Lung (tissue), 12 donors: ENCODE results near the gene SLC44A5. TPM values are rescaled to one million over a fixed set of nuclear protein-coding genes. Genes with fewer than 3 reads are reported as not detected.

Experiments
- ATAC-seq: fragments of 200-7000 bp; cut with Tn5 transposase; one replicate; pipeline ENCODE4 v1.9.1; 2020; ENCODE audit warnings: moderate number of reproducible peaks; ENCODE audit not compliant: insufficient read depth, low FRiP score
- DNase-seq, 3 donors: peaks; one replicate each; pipeline ENCODE4 v3.0.0-alpha.2; 2013 to 2017
- H3K27ac ChIP-seq, 2 donors: one replicate each; pipeline ENCODE4 v1.5.1; 2013; ENCODE audit warnings: mild to moderate bottlenecking in 2 of 2, moderate library complexity in 2 of 2, control low read depth in 1 of 2, inconsistent platforms in 1 of 2, low read depth in 1 of 2, low read length in 1 of 2
- H3K27me3 ChIP-seq, 3 donors: one replicate each; pipeline ENCODE4 v1.5.1; 2013; ENCODE audit warnings: low read length in 2 of 3; ENCODE audit not compliant: control insufficient read depth in 3 of 3, insufficient read depth in 3 of 3
- H3K36me3 ChIP-seq, 4 donors: one replicate each; pipeline ENCODE4 v1.5.1; 2013; ENCODE audit warnings: low read length in 4 of 4, mild to moderate bottlenecking in 1 of 4, moderate library complexity in 1 of 4; ENCODE audit not compliant: control insufficient read depth in 4 of 4, insufficient read depth in 4 of 4
- H3K4me1 ChIP-seq, 5 donors: one replicate each; pipeline ENCODE4 v1.5.1; 2013; ENCODE audit warnings: low read length in 5 of 5, mild to moderate bottlenecking in 2 of 5, moderate library complexity in 1 of 5; ENCODE audit not compliant: control insufficient read depth in 5 of 5, insufficient read depth in 5 of 5
- H3K4me3 ChIP-seq: one replicate; pipeline ENCODE4 v1.5.1; 2013; ENCODE audit warnings: mild to moderate bottlenecking, control low read depth, moderate library complexity
- H3K9ac ChIP-seq, 2 donors: one replicate each; pipeline ENCODE4 v1.5.1; 2013; ENCODE audit warnings: low read length in 2 of 2, control low read depth in 1 of 2; ENCODE audit not compliant: insufficient read depth in 1 of 2
- H3K9me3 ChIP-seq, 4 donors: one replicate each; pipeline ENCODE4 v1.5.1; 2013; ENCODE audit warnings: low read length in 3 of 4, mild to moderate bottlenecking in 1 of 4, moderate library complexity in 1 of 4; ENCODE audit not compliant: control insufficient read depth in 4 of 4, insufficient read depth in 3 of 4
- WGBS, 2 donors: extraction: QIAGEN DNeasy Blood & Tissue Kit; methylation state at CpG; one replicate each; pipeline ENCODE4 v1.1.7; 2013; 5-methylcytosine and 5-hydroxymethylcytosine counted together
- polyA plus RNA-seq, 2 donors: library from polyadenylated mRNA; stranded (reverse); fragments of 200-250 nt; gene quantifications; one replicate each; pipeline ENCODE4 v1.2.1, GENCODE V29; 2013
- total RNA-seq, 2 donors: library from RNA; depleted of rRNA in 1 of 2; stranded (reverse); fragments of >200 nt in 1 of 2; gene quantifications; one replicate each; pipeline ENCODE4 v1.2.1, GENCODE V29; 2014 to 2021
- TF ChIP-seq, protein P1 (sequence below): IDR thresholded peaks from 2 replicates; pipeline ENCODE4 v1.5.1; 2012; ENCODE audit warnings: mild to moderate bottlenecking; ENCODE audit errors: control extremely low read depth, extremely low read depth
- donor health status: control.
- donor health status: control.
- donor health status: Bipolar disorder and iron deficiency.
- donor health status: healthy.
- donor health status: DM: yes; HTN: yes; CAD: no.

Gene SLC44A5
- total and polyA plus RNA-seq, 4 donors = 0.10 to 1.6 (median 0.43) TPM

DNA sequence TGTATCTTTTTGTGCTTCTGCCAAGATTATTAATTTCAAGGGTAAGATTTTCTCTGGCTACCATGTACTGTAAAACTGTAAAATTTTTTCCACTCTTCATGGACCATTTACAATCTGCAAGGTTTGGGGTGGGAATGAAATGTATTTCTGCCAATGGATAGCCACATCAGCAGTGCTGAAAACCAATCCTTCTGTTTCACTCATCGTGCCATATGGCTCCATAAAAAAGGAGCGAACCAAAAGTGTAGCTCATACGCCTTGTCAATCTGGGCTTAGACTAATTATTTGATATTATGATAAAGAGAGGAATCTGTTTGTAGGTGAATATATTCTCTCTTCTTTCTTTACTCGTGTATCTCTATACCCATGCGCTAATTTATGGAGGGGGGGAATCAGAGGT lies 3.0 kb upstream of the SLC44A5 start:
- Histone ChIP-seq H3K4me3 (no peak overlapping the region), H3K9ac (no peak overlapping the region), H3K9me3 (no peaks in the 10 kb centered on the region), H3K27ac (no peak overlapping the region), H3K4me1 (peaks cover 0 to 18% (median 9%) of the 10 kb centered on the region in 5 donors), H3K27me3 (peaks cover 4 to 35% (median 21%) of the 10 kb centered on the region in 3 donors), H3K36me3 (no peaks in the 10 kb centered on the region)
- DNase-seq (no peak), ATAC-seq (no peak)
- TF ChIP-seq, protein P1, sequence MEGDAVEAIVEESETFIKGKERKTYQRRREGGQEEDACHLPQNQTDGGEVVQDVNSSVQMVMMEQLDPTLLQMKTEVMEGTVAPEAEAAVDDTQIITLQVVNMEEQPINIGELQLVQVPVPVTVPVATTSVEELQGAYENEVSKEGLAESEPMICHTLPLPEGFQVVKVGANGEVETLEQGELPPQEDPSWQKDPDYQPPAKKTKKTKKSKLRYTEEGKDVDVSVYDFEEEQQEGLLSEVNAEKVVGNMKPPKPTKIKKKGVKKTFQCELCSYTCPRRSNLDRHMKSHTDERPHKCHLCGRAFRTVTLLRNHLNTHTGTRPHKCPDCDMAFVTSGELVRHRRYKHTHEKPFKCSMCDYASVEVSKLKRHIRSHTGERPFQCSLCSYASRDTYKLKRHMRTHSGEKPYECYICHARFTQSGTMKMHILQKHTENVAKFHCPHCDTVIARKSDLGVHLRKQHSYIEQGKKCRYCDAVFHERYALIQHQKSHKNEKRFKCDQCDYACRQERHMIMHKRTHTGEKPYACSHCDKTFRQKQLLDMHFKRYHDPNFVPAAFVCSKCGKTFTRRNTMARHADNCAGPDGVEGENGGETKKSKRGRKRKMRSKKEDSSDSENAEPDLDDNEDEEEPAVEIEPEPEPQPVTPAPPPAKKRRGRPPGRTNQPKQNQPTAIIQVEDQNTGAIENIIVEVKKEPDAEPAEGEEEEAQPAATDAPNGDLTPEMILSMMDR = no peak
- 61 to 62% methylated on average over 5 of the region's 5 CpGs for WGBS, 2 donors

DNA sequence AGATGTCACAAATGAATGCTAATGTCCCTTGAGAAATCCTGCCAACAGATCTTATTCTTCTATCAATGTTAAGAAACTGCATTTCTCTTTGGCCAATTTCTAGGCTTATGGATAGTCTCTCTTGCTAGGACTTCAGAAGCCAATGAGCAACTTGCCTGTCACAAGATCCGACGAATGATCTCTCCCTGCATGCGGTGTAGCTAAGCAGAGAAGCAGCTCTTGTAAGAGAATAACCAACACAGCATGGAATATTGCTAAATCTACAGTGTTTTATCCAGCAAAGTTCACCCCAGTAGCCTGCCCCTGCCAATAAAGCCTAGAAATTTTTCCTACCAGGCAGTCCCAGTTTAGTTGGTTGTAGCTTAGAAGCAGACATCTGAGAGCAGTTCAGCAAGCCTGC lies 2.1 kb upstream of the SLC44A5 start:
- 77% methylated on average over 3 of the region's 3 CpGs for WGBS, 2 donors
- H3K9me3 ChIP-seq = no peaks in the 10 kb centered on the region
- H3K4me1 ChIP-seq = peaks cover 0 to 18% (median 9%) of the 10 kb centered on the region in 5 donors
- no peaks in the 10 kb centered on the region for H3K36me3 ChIP-seq
- H3K9ac ChIP-seq = no peak overlapping the region
- no peak overlapping the region for H3K4me3 ChIP-seq
- ATAC-seq = no peak
- H3K27me3 ChIP-seq = peaks cover 4 to 35% (median 18%) of the 10 kb centered on the region in 3 donors
- no peak for DNase-seq
- TF ChIP-seq, protein P1 = no peak
- no peak overlapping the region for H3K27ac ChIP-seq

DNA sequence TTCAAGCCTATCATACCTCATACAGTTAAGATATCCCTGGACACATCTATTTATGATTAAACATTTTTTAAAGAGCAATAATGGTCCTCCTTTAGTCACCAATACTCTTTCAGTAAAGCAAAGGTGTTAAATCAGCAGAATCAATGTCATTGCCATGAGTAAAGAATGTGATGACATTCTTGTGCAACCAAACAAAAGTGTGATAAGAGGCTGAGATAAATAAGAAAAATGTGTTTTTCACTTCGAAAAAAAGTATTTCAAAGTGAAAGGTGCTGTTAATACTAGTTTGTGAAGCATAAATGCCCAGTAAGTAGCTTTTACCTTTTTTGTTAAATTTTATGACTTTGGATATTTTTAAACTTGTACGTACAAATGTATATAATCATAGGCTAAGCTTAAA lies 8.4 kb downstream of the SLC44A5 start:
- Histone ChIP-seq H3K27me3 (no peaks in the 10 kb centered on the region), H3K27ac (no peak overlapping the region), H3K36me3 (no peaks in the 10 kb centered on the region), H3K4me1 (no peaks in the 10 kb centered on the region), H3K9me3 (no peaks in the 10 kb centered on the region), H3K4me3 (no peak overlapping the region), H3K9ac (no peak overlapping the region)
- TF ChIP-seq, protein P1 = no peak
- no peak for DNase-seq
- no peak for ATAC-seq
- 47 to 48% methylated on average over 2 of the region's 2 CpGs for WGBS, 2 donors

DNA sequence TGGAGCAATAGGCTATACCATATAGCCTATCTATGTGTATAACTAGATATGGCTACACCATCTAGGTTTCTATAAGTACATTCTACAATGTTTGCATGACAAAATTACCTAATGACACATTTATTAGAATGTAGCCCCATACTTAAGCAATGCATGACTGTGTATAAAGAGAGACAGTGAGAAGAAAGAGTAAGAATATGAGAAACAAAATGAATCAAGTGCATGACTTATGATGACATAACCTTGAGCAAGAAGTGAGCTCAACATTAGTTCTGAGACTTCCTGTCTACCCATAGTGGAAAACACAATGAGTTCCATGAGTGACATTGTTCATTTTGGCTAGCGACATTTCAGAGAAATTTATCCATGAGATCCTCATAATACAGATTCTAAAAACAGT lies 10.1 kb downstream of the SLC44A5 start:
- no peak overlapping the region for H3K9ac ChIP-seq
- no peaks in the 10 kb centered on the region for H3K36me3 ChIP-seq
- 56 to 70% methylated on average over 1 of the region's 1 CpG for WGBS, 2 donors
- no peak for ATAC-seq
- no peak for DNase-seq
- H3K27me3 ChIP-seq = no peaks in the 10 kb centered on the region
- H3K9me3 ChIP-seq = no peaks in the 10 kb centered on the region
- no peak overlapping the region for H3K27ac ChIP-seq
- H3K4me3 ChIP-seq = no peak overlapping the region
- no peaks in the 10 kb centered on the region for H3K4me1 ChIP-seq
- TF ChIP-seq, protein P1 = no peak
